Fibroblast of skin of right biceps (primary cell): Measurements from ENCODE around the gene SLC9A5.

Experiments
- DNase-seq: peaks from one replicate; pipeline ENCODE4 v3.0.0-alpha.2; 2013

Gene SLC9A5

GRCh38 chr16:67213197-67214019 is 35.4 kb upstream of the SLC9A5 start:
- no peak for DNase-seq

GRCh38 chr16:67215706-67216105 is 33.1 kb upstream of the SLC9A5 start:
- no peak for DNase-seq

- DNase-seq: no peak
These were observed 31.9 kb upstream of the SLC9A5 start for GRCh38 chr16:67216612-67217490.

- DNase-seq: no peak
These were observed 24.8 kb upstream of the SLC9A5 start for GRCh38 chr16:67223992-67224391.

GRCh38 chr16:67226295-67226803 is 22.4 kb upstream of the SLC9A5 start:
- DNase-seq: no peak

GRCh38 chr16:67226804-67227566 is 21.8 kb upstream of the SLC9A5 start, which contains the start of gene TMEM208:
TMEM208 (plus strand) TSS chr16:67227130; CDS start chr16:67227219, 89 bp downstream.
- peak; percentile 99 for DNase-seq

GRCh38 chr16:67227567-67227921 is 21.2 kb upstream of the SLC9A5 start:
- DNase-seq: no peak

- DNase-seq: no peak
These were observed 20.6 kb upstream of the SLC9A5 start for GRCh38 chr16:67228034-67228785.

GRCh38 chr16:67228905-67229304 is 19.9 kb upstream of the SLC9A5 start:
- DNase-seq: no peak

GRCh38 chr16:67229906-67230808 is 18.6 kb upstream of the SLC9A5 start:
- DNase-seq: no peak

GRCh38 chr16:67230809-67231660 is 17.7 kb upstream of the SLC9A5 start:
- no peak for DNase-seq

GRCh38 chr16:67233596-67233995 is 15.2 kb upstream of the SLC9A5 start:
- DNase-seq: no peak

- DNase-seq: no peak
These were observed 14.6 kb upstream of the SLC9A5 start for GRCh38 chr16:67234180-67234597.

GRCh38 chr16:67235816-67236562 is 12.8 kb upstream of the SLC9A5 start:
- no peak for DNase-seq

GRCh38 chr16:67236563-67237395 is 12.0 kb upstream of the SLC9A5 start:
- DNase-seq: peak; percentile 69

- DNase-seq: no peak
These were observed 11.1 kb upstream of the SLC9A5 start for GRCh38 chr16:67237396-67238277.

- no peak for DNase-seq
These were observed 10.6 kb upstream of the SLC9A5 start for GRCh38 chr16:67238278-67238575.
